Glomerular endothelial cell (primary cell): Measurements from ENCODE around the gene RHOJ. TPM values are rescaled to one million over a fixed set of nuclear protein-coding genes. Genes with fewer than 3 reads are reported as not detected.
"Not testable (repeated sequence)": the region's sequence is repeated elsewhere in the genome, so short reads cannot be mapped to it uniquely, and the experiment has no call there.

ENCODE experiments used
- DNase-seq: peaks from one replicate; pipeline ENCODE4 v3.0.0-alpha.2; 2011; ENCODE audit warnings: low read depth, low spot score; ENCODE audit errors: extremely low read depth
- total RNA-seq: library from RNA; depleted of rRNA; stranded (reverse); fragments of >200 nt; gene quantifications from 2 replicates; pipeline ENCODE4 v1.2.3, GENCODE V29; 2015

The RHOJ gene
- total RNA-seq, 1 donor from 2014 or later, result 103 TPM

DNA sequence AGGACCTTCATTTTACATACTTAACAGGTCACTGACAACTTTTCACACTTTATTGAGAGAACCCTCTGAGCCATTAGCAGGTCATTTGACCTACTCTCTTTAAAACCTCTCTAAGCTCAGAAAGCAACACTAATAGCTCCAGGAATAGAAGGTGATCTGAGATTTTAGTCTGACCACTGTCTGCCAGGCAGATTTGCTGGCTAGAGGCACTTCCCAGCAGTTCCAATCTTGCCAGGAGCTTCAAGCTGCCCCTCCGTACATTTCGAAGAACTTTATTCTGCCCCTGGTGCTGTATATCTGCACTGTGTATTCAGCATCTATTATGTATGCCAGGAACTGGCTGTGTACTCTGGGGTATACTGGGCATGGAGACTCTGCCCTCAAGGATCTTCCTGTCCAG, 58.2 kb downstream of the RHOJ start:
- no peak for DNase-seq

DNA sequence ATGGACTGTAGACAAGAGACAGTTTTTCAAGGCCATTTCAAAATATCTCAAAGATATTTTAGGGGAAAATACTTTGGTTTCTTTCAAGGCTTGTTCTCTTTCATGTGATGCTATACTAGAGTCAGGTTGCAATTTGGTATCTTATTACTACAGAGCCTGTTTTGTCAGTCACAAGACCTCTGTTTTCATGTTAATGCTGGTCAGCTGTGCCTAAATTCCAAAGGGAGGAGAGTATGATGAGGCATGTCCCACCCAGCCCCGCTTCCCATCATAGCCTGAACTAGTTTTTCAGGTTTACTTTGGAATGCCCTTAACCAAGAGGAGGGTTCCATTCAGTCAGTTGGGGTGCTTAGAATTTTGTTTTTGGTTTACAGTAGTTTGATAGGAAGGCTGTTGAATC, 61.9 kb downstream of the RHOJ start:
- no peak for DNase-seq

DNA sequence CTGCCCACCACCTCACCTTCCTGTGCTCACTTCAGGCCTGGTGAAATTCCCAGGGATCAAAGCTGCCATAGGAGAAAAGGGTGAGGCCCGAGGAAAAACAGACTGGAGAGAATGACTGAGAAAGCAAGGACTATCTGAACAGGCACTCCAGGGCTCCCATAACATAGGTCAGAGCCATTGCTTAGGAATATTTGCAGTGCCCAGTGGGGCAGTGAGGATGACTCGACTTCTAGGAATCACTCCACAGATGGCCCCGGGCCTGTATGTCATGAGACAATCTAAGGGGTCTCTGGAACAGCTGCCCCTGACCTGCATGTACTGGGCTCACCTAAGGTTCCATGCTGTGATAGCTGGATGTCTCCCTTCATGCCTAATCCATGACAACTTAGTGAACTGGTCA, 62.9 kb downstream of the RHOJ start:
- no peak for DNase-seq

DNA sequence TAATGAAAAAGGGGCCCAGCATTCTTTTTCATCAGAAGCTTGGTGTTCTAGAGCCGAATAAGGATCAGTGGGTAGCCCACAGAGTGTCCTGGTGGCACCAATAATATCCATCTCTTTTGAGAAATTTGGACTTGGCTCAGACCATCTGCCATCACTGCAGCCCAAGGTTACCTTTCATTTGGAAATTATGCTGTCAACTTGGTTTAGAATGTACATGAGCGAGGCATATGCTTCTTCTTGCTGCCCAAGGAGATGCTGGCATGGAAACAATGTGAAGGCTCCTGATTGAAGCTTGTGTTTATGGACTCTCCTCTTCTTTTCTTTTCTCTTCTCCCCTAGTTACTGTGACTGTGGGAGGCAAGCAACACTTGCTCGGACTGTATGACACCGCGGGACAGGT, 64.5 kb downstream of the RHOJ start:
- no peak for DNase-seq

DNA sequence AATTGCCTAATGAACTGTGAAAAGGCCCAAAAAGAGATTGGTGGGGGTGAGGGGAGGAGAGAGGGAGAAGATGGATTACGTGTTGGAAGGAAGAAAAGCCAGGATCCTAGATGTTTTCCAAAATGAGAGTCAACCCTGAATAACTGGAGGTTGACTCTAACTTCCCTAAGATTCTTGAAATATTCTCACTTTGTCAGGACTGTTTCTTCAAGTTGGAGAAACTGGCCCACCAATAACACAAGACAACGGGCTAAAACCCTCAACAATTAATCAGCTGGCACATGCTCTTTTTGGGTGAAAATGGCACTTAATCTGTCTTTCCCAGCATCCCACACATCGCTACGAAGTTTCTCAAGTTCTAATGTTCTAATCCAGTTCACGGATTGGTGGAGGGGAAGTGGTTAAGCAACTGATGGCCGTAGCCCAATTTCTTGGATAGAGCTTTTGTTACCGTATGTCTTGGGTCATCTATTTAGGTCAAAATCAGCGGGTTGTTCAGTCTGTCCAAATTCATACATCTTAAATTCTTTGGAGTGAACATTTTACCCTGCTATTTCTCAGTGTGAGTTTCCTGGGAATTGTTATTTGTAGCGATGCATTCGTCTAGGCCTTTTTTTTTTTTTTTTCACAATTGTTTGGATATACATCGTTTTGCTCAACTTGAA, 65.5 kb downstream of the RHOJ start:
- DNase-seq, result no peak

DNA sequence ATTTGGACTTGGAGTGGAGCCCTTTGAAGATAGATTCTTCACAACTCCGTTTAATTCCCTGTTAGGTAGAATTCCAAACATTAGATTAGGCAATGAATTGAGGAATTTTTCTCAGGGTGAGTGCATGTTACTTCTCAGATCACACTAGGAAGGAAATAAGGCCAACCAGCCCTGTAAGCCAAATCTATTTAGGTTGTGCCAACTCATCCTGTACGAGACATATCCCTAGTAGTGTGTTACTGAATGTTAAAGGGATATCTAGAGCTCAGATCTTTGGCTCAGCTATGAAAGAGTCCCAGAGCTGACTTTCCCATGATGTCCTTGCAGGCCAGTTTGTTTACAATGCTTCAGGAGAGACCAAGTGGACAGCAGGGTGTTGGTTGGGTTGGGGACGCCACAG, 68.9 kb downstream of the RHOJ start:
- DNase-seq, result no peak

DNA sequence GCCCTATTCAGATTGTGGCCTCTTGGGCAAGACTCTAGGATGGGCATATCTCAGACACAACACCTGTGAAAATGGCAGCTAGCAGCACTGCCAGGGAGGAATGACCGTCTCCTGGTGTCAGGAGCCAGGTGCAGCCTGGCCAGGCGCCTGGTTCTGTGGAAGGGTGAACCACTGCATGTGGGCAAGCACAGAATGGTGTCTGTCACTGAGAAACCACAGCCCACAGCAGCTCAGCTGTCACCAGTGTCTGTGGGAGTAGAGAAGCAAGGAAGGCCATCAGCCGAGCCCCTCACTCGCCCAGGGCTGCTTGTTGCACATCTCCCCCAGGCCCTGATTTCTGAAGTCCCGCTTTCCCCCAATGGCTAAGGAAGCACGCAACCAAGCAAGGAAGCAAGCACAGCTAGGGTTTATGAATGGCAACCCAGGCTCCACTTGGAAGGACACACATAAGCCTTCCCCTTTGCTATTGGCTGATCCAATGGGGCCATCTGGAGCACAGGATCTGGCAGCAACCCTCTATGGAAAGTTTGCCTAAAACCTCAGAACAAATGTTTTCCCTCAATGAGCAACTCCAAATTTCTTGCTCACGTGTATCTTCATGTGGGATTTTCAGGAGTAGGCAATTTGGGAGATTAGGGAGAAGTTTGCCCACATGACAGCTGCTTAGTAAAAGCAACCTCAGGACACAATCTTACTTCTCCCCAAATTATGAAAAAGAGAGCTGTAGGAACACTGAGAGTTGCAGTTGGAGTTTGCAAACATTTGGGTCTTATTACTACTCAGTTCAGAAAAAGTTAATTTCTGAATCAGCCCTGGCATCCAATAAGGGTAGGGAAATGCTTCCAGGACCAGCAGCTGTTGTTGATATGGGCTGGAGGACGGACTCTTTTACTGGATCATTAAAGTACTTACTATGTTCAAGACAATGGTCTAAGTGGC, 69.7 kb downstream of the RHOJ start:
- no peak for DNase-seq

DNA sequence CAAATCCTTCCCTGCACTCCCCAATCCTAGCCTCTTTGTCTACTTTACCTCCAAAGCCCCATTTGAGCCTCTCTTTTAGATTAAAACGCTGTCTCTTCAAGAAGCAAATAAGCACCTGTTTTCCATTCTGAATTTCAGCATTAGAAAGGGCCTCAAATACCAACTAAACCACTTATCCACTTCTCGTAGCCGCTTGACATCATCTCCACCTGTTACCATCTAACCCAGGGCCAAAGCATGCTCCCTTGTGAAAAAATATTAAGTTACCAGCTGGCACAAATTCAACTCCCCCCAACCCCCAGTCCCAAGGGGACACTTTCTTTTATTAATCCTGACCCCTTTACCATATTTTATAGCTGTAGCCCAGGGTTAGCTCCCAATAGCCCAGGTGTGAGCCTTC, 71.4 kb downstream of the RHOJ start:
- no peak for DNase-seq

DNA sequence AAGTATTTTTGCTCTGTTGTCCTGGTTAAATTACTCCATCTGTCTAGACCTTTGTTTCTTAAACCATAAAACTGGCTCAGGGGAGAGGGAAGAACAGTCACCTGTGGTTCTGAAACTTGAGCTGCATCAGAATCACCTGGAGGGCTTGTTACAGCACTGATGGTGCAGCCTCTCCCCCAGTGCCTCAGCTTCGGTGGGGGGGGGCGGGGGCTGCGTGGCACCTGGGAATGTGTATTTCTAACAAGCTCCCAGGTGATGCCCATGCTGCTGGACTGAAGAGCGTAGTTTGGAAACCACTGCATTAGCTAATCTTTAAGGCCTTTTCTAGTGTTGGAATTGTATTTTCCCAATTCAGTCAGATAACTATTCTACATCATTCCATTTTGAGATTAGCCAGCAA, 71.8 kb downstream of the RHOJ start:
- DNase-seq, result no peak

DNA sequence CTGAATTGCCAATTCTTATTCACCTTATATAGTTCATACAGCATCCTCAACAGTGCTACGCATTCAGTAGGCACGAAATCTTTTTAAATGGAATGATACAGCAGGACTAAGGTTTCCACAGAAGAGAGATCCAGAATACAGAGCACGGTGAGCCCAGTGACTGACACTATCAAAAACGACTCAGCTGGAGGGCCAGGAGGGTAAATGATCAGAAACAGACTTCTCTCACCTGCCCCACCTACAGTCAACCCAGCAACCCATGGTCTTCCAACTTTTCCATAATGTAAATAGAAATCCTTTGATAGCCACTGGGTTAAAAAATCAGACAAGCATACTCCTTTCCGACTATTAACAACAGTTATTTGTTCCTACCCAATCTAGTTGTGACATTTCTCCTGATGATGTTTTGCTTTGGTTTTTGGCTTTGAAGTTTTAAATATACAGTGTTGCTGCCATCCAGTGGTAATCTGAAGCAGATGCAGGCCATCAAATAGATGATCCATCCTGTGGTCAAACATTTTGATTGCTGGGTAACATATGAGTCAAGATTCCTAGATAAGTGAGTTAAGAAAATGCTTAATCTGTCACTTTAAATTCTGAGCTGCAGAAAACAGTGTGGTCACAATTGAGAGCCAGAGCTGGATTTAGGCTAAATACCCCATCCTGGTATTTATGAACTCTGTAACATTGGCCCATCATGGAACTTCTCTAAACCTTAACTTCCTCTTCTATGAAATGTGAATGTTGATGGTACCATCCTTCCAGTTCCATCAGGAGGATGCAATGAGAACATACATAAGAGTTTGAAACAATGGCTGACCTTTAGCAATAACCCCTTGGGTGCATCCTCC, 72.5 kb downstream of the RHOJ start:
- DNase-seq, result peak; percentile 31

DNA sequence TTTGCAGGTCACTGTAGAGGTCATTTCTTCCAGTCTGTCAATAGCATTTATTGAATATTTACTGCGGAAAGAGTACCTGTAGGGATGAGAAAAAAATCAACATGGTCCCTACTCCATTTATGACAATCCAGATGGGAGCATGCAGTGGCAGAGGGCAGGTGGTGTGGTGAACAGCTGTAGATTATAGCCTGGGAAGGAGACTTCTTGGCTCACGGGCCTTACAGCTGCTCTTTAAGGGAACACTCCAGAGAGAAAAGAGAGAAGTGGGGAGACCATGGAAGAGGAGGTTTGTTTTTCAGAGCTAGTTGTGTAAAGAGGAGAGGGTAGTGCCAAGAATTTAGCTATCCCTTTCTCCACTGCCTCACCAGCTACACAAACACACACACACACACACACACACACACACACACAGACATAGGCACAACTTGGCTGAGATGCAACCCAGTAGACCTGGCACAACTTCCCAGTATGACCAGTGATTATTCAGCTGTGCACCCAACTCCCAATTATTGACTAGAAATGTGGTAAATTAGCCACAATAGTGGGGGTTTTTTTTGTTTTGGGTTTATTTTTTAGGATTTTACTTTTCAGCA, 73.4 kb downstream of the RHOJ start:
- DNase-seq, result no peak

DNA sequence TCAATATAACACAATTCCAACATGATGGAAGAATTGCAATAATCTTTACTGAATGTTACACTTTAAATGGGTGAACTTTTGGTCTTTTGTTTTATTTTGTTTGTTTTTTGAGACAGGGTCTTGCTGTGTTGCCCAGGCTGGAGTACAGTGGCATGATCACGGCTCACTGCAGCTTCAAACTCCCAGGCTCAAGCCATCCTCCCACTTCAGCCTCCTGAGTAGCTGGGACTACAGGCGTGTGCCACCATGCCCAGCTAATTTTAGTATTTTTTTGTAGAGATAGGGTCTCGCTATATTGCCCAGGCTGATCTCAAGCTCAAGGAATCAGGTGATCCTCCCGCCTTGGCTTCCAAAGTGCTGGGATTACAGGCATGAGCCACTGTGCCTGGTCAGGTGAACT, 75.7 kb downstream of the RHOJ start:
- not testable (repeated sequence) for DNase-seq

DNA sequence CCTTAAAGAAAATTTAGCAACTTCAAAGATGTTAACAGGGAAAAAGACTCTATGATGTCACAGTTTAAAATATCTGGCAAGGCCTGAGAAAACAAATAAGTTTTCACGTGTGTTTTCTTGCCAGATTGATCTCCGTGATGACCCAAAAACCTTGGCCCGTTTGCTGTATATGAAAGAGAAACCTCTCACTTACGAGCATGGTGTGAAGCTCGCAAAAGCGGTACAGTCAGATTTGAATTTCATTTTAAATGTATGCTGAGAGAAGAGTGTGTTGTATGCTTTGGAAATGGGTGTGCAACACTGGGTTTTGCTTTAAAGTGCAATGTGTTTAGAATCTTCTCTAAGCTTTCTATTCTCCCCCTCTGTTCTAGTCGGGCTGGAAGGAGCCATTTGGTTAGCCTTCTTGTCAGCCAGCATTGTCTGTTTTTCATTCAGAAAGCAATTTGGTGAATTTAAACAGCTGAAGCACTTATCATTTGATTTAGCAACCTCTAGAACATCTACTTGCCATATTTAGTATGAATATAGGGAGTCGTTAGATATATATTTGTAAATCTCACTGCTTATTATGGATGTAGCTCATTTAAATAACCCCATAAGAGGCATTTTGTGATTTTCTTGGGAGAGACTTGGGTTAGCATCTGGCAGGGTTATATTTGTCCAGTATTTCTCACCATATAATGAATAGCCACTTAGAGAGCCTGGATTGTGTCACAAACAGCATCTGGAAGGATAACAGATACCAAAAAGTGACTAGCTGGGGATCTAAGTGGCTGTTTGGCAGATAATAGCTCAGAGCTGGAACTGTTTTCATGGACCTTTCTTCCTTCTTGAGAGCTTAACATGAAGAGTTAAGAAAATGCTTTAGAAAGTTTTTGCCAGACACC, 79.0 kb downstream of the RHOJ start:
- DNase-seq, result no peak

DNA sequence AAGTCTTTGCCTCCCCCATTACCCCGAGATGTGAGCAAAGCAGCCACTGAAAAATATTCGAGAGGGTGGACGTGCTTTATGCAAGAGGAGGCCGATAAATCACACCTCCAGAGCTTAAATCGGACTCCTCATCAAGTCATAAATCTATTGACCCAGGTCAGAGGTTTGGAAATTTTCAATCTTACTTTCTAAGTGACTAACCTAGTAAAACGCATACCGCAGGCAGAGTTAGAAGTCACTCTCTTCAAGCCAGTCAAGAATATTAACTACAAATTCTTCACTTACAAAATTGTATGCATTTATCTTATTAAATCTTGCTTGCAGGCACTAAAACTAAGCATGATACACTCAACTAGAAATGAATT, 79.6 kb downstream of the RHOJ start:
- no peak for DNase-seq

DNA sequence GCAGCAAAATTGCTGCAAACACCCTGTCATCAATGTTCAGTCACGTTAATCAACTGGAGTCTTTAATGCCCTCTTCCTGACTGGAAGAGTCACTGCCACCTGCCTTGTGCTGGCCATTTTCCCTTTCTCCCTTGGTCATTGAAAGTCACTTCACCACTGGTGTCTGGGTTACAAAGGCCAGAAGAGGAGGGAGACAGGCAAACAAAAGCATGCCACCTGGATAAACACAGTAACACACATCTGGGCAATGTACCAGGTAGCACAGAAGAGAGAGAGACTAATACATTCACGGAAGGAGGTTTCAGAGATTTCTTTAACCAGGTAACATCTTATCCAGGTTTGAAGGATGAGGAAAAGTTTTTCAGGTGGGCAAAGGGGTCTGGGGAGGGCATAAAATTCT, 81.8 kb downstream of the RHOJ start:
- no peak for DNase-seq

DNA sequence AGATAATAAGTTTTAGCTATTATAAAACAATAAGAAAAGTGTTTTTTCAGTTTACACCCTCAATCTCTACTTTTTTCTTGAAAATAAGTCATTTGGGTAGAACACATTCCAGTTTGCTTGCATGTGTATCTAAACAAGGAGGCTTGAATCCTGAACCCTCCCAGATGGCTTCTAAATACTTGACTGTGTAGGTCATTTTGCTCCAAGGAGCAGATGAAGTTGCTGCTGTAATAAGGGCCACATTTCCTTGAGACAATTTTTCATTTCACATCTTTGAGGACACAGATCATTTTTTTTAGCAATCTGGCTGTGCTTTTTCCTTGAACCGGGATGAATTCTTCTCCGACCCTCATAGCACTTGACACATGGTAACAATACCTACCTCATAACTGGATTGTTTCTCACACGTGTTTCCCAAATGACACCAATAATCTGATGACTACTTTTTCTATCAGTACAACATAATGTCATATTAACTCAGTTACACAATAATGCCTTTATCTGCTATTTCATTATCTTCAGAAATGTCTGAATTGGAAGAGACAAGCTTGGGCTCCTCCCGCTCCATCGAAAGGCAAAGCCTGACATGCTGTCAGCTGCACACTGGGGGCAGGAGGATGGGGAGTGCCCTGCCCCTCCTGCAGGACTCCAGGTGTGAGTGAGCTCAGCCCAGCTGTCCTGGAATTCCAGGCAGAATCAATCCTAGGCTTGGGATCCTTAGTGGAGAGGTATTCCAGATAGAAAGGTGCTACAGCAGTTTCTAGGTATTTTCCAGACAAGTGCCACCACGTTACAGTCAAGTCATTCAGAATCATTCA, 83.6 kb downstream of the RHOJ start:
- no peak for DNase-seq

DNA sequence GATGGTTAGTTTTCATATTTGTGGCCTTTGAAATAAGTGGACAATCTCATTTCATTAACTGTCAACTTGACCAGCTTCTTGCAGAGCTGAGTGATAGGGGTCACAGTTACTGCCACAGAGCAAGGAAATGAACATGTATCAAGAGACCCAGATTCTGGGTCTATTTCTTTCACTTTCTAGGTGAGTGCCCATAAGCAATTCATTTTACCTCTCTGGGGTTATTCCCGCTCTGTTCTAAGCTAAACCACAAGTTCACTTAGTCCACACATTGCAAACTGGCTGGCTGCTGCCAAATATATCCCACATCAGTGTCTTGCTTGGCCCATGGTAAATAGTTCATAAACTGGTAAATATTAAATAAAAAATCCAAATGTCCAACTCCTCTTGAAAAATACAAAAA, 84.6 kb downstream of the RHOJ start:
- DNase-seq, result no peak

DNA sequence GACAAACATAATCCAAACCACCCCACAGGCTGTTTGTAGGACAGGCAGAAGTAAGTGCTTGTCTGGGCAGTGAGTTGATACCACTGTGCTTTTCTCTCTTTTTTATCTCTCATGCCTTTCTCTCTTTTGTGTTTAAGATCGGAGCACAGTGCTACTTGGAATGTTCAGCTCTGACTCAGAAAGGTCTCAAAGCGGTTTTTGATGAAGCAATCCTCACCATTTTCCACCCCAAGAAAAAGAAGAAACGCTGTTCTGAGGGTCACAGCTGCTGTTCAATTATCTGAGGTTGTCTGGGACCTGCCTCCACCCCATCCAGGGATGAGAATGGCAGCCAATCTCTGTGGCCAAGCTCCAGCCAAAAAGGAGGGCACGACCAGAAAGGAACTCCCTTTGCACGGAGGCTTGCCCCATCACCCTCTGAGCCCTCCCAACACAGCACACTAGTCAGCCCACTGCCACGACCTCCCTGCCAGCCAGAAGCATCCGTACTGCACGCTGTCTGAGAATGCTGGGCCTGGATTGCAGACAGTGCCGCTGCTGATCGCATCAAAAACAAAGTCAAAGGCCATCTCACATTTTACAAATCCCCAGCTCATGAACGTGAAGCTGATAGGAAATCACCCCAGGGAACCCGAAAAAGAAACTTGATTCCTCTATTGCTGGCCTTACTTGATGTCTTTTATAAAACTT, 86.6 kb downstream of the RHOJ start:
- no peak for DNase-seq

DNA sequence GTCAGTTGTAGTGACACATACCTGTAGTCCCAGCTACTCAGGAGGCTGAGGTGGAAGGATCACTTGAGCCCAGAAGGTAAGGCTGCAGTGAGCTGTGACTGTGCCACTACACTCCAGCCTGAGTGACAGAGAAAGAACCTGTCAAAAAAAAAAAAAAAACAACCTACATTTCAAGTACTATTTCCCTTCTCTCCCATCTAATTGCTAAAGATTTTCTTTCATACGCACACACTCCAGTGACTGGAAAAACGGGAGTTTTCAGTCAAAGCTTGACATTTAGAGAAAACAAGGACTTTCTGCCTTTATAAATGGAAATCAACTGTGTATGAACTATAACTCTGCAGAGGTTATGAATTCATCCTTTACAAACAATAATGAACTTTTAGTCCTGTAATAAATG, 88.6 kb downstream of the RHOJ start:
- DNase-seq, result no peak
